ENCODE data around the gene TRRAP.
"Not testable (repeated sequence)": the region's sequence is repeated elsewhere in the genome, so short reads cannot be mapped to it uniquely, and the experiment has no call there.

TRRAP gene

GRCh38 chr7:98878365-98879197, at the start of gene TRRAP:
Gene TRRAP, plus strand, starts transcription at chr7:98878532. Its CDS starts 2,619 bp downstream, at chr7:98881151.
- peak; percentile 39 for DNase-seq

DNA sequence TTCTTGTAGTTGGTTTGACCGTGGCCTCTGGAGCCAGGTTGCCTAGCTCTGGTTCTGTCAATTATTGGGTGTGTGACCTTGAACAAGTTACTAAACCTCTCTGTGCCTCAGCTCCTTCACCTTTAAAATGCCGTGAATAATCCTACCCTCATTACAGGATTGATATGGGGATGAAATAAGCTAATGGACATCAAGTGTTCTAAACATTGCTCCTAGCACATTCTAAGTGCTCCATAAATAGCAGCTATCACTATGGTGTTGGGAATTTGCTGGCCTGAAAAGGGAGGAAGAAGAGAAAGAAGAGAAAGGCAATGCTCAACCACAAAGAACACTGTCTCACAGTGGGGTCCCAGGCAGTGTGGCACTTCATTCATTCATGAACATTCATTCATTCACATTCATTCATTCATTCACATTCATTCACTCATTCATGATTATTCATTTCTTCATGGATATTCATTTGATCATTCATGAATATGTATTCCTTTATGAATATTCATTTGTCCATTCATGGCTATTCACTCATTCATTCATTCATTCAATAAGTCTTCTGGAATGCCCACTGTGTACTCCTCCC, 47.3 kb upstream of the TRRAP start:
- no peak for DNase-seq

DNA sequence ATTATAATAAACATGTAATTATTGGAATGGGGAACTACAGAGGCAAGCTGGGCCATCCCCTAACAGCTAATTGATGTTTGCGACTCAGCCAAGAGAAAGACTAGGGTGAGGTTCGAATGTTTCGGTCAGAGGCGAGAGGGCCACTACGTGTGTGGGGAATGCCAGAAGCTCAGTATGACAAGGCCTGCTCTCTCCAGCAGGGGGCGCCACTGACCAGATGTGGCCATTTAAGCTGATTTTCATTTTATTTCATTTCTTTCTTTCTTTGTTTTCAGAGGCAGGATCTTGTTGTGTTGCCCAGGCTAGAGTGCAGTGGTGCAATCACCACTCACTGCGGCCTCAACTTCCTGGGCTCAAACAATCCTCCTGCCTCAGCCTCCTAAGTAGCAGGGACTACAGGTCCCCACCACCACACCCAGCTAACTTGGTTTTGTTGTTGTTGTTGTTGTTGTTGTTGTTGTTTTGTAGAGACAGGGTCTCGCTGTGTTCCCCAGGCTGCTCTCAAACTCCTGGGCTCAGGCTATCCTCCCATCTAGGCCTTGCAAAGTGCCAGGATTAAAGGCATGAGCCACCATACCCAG, 46.6 kb upstream of the TRRAP start:
- DNase-seq, result no peak

- DNase-seq, result no peak
Measured at GRCh38 chr7:98833022-98833421, 45.3 kb upstream of the TRRAP start.

GRCh38 chr7:98834949-98835348, 43.4 kb upstream of the TRRAP start:
- no peak for DNase-seq

DNA sequence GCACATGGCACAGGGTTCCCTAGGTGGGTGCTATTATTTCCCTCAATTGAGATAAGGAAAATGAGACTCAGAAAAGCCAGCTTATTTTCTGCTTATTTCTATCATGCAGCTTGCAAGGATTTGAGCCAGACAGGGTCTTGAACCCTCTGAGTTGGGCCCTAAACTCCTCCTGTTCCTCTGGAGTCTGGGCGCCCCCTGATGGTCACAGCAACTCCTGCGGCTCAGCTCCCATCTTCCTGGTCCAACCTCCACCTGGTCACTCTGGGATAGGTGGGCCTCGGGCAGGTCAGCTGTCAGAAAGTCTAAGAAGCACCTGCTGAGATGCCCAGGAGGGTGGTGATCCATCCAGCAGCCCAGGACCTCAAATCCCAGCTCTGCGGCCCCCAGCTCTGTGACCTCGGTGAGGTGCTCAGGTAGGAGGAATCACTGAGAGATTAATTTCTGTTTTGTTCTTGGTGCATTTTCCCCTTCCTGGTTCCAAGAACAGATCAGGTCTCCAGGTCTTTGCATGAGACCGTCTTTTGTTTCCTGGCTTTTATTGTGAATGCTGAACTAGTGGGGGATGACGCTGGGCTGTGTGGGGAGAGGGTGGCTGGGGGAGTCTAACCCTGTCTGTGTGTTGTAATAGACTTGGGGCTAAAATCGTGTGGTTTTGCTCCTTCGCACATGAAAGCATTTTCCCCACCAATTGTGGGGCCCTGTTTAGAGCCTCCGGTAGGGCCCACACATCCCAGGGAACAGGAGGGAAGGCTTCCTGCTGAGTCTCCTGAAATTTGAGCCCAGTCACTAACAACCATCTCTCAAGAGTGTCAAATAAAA, 41.3 kb upstream of the TRRAP start:
- peak; percentile 85 for DNase-seq

DNA sequence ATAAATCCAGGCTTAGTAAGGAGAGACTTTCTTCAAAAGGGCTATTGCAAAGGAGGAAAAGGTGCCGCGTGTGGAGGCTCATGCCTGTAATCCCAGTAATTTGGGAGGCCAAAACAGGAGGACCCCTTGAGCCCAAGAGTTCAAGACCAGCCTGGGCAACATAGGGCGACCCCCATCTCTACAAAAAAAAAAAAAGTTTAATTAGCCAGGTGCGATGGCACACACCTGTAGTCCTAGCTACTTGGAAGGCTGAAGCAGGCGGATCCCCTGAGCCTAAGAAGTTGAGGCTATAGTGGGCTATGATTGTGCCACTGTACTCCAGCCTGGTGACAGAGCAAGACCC, 40.7 kb upstream of the TRRAP start:
- no peak for DNase-seq

GRCh38 chr7:98840096-98840495, 38.2 kb upstream of the TRRAP start:
- no peak for DNase-seq

DNA sequence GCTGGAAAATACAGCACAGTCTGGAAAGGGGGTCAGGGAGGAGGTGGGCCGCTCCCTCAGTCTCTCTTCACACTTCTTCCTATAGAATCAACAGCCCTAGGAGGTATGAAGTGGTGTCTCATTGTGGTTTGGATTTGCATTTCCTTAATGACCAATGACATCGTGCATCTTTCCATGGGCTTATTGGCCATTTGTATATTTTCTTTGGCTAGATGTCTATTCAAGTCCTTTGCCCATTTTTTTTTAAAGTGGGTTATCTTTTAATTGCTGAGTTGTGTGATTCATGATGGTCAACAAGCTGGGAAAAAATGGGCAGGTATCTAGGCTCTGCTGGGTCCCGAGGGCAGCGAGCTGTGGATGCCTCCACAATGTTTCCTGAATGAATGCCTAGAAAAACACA, 37.6 kb upstream of the TRRAP start:
- DNase-seq, result no peak

GRCh38 chr7:98841179-98841997, 36.9 kb upstream of the TRRAP start:
- DNase-seq, result peak; percentile 35

DNA sequence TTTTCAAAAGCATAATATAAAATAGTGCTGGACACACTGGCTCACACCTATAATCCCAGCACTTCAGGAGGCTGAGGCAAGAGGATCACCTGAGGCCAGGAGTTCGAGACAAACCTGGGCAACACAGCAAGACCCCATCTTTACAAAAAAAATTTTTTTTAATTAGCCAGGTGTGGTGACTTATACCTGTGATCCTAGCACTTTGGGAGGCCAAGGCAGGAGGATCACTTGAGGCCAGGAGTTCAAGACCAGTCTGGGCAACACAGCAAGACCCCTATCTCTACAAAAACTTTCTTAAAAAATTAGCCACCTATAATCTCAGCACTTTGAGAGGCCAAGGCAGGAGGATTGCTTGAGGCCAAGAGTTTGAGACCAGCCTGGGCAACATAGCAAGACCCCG, 35.8 kb upstream of the TRRAP start:
- DNase-seq, result not testable (repeated sequence)

DNA sequence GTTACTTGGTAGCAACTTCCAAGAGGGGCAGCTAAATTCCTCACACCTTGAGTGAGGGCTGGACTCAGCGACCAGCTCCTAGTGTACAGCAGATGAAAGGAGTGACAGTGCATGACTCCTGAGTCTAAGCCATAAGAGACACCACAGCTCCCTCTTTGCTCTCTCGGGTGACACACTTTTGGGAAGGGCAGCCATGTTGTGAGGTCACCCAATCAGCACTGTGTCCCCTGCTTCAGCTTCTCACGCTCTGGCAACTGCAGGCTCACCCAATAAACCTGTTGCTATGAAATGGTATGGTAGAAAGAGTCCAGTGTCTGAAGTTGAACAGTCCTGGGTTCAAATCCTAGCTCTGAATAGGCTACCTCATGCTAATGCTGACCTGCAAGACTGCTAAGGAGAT, 29.4 kb upstream of the TRRAP start:
- no peak for DNase-seq

DNA sequence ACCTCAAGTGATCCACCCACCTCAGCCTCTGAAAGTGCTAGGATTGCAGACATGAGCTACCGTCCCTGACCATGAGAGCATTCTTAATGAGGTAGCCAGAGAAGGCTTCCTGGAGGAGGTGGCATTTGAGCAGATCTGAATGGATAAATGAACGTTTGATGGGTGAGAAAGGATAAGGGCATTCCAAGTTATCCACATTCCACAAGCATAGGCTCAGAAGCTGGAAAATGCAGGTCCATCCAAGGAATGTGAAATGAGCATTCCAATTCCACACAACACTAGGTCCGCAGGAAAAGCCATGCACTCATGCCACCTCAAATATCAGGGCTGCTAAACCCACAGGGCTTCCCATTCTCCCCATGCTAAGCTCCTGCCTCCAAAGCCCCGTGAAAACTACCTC, 25.5 kb upstream of the TRRAP start:
- no peak for DNase-seq

DNA sequence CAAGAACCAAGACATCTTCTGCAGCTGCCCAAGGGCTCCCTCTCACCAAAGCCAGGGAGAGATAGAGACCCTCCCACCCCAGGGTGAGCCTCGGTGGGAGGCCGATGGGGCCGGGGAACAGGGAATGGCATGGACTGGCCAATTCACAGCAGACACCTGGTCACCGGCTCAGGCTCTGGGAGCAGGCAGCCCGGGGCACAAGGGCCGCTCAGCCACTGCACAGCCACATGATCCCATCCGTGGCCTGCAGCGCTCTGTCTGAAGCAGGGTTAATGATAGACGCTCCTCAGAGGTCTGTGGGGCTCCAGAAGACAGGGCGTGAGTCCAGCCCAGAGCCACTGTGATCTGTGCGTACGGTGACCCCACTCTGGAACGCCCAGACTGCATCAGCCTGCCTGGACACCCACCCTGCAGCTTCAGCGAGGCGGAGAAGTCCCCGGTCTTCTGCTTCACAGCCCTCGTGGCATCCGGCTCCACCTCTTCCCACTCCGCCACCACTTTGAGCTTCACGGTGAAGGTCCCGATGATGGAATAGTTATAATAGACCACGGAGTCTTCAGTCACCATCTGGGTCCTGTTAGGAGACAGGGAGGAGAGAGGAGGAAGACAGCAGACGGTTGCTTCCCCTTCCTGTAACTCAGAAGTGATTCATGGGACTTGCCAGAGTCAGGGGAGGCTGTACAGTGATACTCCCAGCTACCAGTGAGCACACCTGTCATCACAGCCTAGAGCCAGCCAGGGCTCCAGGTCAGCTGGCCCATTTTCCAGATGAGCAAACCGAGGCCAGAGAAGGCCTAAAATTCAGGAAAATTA, 22.5 kb upstream of the TRRAP start:
- DNase-seq, result no peak

DNA sequence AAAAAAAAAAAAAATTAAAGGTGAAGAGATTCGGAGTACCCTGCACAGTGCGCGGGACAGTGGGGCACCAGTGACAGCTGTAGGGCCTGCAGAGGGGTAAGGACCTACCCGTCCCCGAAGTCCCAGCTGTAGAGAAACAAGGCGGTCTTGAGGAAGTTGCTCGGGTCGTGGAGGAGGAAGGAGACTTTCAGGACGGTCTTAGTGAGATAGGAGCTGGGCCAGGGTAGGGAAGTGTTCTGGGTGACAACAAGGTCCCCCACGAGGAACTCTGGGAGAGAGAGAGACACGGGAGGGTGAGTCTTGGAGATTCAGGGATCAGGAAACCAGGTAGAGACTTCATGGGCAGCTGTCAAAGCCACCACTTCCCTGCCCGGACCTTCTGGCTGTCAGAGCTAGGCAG, 18.3 kb upstream of the TRRAP start:
- DNase-seq, result no peak

GRCh38 chr7:98862203-98862602, 16.1 kb upstream of the TRRAP start:
- DNase-seq, result no peak

DNA sequence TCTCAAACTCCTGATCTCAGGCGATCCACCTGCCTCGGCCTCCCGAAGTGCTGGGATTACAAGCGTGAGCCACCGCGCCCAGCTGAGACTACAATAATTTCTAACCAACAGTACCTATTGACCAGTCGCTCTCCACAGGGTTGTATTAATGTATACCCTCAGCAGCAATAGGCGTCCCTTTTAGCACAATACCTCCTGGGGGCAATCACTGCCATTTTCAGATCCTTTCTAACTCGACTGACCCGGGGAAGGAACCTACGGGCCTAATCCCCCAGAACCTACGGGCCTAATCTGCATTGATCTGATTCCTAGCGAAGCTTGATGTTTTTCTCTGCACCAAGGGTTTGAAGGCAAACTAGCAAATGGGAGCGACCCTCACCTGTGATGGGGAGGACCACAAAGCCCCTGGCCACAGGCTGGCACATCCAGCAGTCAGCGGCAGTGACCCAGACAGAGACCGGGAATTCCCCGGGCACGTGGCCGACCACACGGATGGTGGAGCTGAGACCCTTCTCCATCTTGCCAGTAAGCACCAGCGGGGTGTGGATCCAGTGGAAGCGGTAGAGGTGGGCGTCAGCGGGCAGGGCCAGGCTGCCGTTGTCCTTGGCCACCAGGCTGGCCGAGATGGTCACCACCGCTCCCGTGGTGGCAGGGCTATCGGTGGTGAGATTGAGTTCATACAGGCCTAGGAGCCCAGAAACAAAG, 15.5 kb upstream of the TRRAP start:
- DNase-seq, result no peak

DNA sequence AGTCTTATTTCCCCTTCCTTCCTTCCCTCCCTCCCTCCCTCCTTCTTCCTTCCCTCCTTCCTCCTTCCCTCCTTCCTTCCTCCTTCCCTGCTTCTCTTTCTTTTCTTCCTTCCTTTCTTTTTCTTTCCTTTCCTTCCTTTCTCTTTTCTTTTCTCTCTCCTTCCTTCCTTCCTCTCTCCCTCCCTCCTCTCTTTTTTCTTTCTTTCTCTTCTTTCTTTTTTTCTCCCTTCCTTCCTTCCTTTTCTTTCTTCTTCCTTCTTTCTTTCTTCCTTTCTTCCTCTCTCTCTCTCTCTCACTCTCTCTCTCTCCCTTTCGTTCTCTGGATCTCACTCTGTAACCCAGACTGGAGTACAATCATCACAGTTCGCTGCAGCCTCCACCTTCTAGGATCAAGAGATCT, 14.7 kb upstream of the TRRAP start:
- no peak for DNase-seq

- no peak for DNase-seq
Measured at GRCh38 chr7:98864731-98865453, 13.4 kb upstream of the TRRAP start.

DNA sequence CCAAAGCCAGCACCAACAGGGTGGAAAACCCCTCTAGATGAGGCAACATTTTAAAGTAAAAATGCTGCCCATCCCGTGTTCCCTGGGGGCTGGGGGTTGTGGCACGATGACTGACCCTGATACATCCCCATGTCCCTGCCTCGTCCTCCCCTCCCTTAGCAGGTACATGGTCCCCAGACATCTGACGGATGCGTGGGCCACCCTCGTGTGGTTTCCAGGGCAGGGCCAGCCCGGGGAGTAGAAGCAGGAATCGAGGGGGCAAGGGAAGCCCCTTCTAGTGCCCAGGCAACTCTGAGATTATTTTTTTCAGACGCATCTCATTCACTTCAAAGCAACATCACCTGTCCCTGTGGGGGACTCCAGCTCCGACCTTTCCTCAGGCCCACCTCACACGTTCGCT, 12.0 kb upstream of the TRRAP start:
- no peak for DNase-seq

Measured in DMS79 treated with DMSO at 0.1 percent for 48 hours (cell line).